ENCODE measurements around the gene ALOX12B.

DNA sequence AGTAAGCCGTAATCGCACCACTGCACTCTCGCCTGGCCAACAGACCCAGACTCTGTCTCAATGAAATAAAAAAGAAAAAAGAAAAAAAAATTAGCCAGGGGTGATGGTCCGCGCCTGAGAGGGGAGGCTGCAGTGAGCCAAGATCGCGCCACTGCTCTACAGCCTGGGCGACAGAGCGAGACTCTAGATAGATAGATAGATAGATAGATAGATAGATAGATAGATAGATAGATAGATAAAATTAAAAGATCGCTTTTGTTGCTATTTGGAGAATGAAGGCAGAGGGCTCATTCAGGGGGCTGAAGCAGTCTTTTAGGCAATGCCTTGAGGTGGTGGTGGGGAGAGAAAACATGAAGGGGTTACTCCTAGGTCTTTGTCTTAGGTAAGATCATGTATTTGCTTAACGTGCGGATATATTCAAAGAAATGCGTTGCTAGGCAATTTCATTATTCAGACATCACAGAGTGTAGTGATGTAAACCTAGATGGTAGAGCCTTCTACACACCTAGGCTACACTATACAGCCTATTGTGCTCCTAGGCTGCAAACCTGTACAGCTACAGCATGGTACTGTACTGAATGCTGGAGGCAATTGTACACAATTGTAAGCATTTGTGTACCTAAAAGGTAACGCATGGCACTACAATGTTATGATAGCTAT, 40.7 kb upstream of the ALOX12B start:
- TF ChIP-seq, protein P1, sequence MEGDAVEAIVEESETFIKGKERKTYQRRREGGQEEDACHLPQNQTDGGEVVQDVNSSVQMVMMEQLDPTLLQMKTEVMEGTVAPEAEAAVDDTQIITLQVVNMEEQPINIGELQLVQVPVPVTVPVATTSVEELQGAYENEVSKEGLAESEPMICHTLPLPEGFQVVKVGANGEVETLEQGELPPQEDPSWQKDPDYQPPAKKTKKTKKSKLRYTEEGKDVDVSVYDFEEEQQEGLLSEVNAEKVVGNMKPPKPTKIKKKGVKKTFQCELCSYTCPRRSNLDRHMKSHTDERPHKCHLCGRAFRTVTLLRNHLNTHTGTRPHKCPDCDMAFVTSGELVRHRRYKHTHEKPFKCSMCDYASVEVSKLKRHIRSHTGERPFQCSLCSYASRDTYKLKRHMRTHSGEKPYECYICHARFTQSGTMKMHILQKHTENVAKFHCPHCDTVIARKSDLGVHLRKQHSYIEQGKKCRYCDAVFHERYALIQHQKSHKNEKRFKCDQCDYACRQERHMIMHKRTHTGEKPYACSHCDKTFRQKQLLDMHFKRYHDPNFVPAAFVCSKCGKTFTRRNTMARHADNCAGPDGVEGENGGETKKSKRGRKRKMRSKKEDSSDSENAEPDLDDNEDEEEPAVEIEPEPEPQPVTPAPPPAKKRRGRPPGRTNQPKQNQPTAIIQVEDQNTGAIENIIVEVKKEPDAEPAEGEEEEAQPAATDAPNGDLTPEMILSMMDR (IDR thresholded peaks at IDR 0.05), result no peak
- TF ChIP-seq POLR2A (IDR thresholded peaks at IDR 0.05), result no peak

Data from stomach (tissue), 4 donors.